ENCODE data around the gene TMEM9. TPM values are rescaled to one million over a fixed set of nuclear protein-coding genes. Genes with fewer than 3 reads are reported as not detected.

TMEM9 gene
- total RNA-seq, 2 donors from 2014 or later: 145 to 156 TPM

- Histone ChIP-seq H3K4me1 (ENCODE audit: control insufficient read depth, insufficient read depth, low read length) (no peaks in the 10 kb centered on the region), H3K27me3 (ENCODE audit: control insufficient read depth, insufficient read depth, low read length, poor library complexity, severe bottlenecking) (peaks cover 9% of the 10 kb centered on the region), H3K36me3 (ENCODE audit: control insufficient read depth, insufficient read depth, low read length) (no peaks in the 10 kb centered on the region), H3K4me3 (ENCODE audit: low read length) (no peak within 1 kb of the TSS), H3K9me3 (ENCODE audit: control insufficient read depth, low read length) (no peaks in the 10 kb centered on the region), H3K9ac (ENCODE audit: extremely low read depth, low read length, poor library complexity, severe bottlenecking) (no peak within 1 kb of the TSS), H3K27ac (ENCODE audit: low read depth, low read length) (no peak within 1 kb of the TSS)
- Mint-ChIP-seq H3K36me3 (ENCODE audit: low read depth) (no peaks in the 10 kb centered on the region), H3K4me1 (peaks cover 15% of the 10 kb centered on the region), H3K27me3 (ENCODE audit: insufficient read depth) (peaks cover 17% of the 10 kb centered on the region), H3K9me3 (no peaks in the 10 kb centered on the region), H3K27ac (no peak within 1 kb of the TSS), H3K4me3 (no peak within 1 kb of the TSS)
- WGBS, 2 experiments (ENCODE audit: insufficient coverage in 1 of 2, insufficient read length in 1 of 2): 66 to 72% methylated on average over 7 to 9 of the region's 9 CpGs
- TF ChIP-seq CTCF (conservative IDR thresholded peaks at IDR 0.05): no peak
- peak; percentile 78 for DNase-seq
Observed at GRCh38 chr1:201190624-201191051, 36.4 kb upstream of the TMEM9 start, which contains the start of gene IGFN1. TSS of gene IGFN1 (plus strand) at chr1:201190824. CDS start at chr1:201193294, 2,470 bp downstream.

GRCh38 chr1:201190005-201190404 is 35.7 kb upstream of the TMEM9 start:
- Histone ChIP-seq H3K9ac (ENCODE audit: extremely low read depth, low read length, poor library complexity, severe bottlenecking) (no peak overlapping the region), H3K4me1 (ENCODE audit: control insufficient read depth, insufficient read depth, low read length) (no peaks in the 10 kb centered on the region), H3K36me3 (ENCODE audit: control insufficient read depth, insufficient read depth, low read length) (no peaks in the 10 kb centered on the region), H3K9me3 (ENCODE audit: control insufficient read depth, low read length) (no peaks in the 10 kb centered on the region), H3K4me3 (ENCODE audit: low read length) (no peak overlapping the region), H3K27me3 (ENCODE audit: control insufficient read depth, insufficient read depth, low read length, poor library complexity, severe bottlenecking) (peaks cover 9% of the 10 kb centered on the region), H3K27ac (ENCODE audit: low read depth, low read length) (no peak overlapping the region)
- Mint-ChIP-seq H3K4me1 (peaks cover 15% of the 10 kb centered on the region), H3K27ac (no peak overlapping the region), H3K36me3 (ENCODE audit: low read depth) (no peaks in the 10 kb centered on the region), H3K4me3 (no peak overlapping the region), H3K9me3 (no peaks in the 10 kb centered on the region), H3K27me3 (ENCODE audit: insufficient read depth) (peaks cover 17% of the 10 kb centered on the region)
- WGBS, 2 experiments (ENCODE audit: insufficient coverage in 1 of 2, insufficient read length in 1 of 2): 89 to 90% methylated on average over 3 to 6 of the region's 6 CpGs
- no peak for DNase-seq
- TF ChIP-seq CTCF (conservative IDR thresholded peaks at IDR 0.05): no peak

DNA sequence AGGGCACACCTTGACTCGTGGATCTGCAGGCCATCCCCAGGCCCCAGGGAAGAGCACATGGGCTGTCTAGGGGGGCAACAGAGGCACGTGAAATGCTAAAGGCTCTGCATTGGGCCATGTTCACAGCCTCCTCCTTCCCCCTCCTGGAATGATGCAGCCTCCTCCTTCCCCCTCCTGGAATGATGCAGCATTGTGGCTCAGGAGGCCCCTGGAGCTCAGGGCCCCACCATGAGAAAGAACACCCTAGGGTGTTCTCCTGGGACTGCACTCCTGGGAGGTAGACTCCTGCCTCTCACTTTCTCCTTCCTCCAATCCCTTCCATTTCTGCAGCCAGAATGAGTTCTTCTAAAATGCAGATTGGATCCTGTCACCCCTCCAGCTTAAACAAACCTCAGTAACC is 34.8 kb upstream of the TMEM9 start:
- no peak overlapping the region for H3K27ac Mint-ChIP-seq
- 80 to 90% methylated on average over 2 of the region's 2 CpGs for WGBS, 2 experiments (ENCODE audit: insufficient coverage in 1 of 2, insufficient read length in 1 of 2)
- no peaks in the 10 kb centered on the region for H3K9me3 Mint-ChIP-seq
- no peaks in the 10 kb centered on the region for H3K36me3 Mint-ChIP-seq (ENCODE audit: low read depth)
- no peak overlapping the region for H3K4me3 Mint-ChIP-seq
- peaks cover 22% of the 10 kb centered on the region for H3K4me1 Mint-ChIP-seq
- Histone ChIP-seq H3K9me3 (ENCODE audit: control insufficient read depth, low read length) (no peaks in the 10 kb centered on the region), H3K4me3 (ENCODE audit: low read length) (no peak overlapping the region), H3K27ac (ENCODE audit: low read depth, low read length) (no peak overlapping the region), H3K9ac (ENCODE audit: extremely low read depth, low read length, poor library complexity, severe bottlenecking) (no peak overlapping the region), H3K27me3 (ENCODE audit: control insufficient read depth, insufficient read depth, low read length, poor library complexity, severe bottlenecking) (peaks cover 9% of the 10 kb centered on the region), H3K36me3 (ENCODE audit: control insufficient read depth, insufficient read depth, low read length) (no peaks in the 10 kb centered on the region), H3K4me1 (ENCODE audit: control insufficient read depth, insufficient read depth, low read length) (no peaks in the 10 kb centered on the region)
- peaks cover 17% of the 10 kb centered on the region for H3K27me3 Mint-ChIP-seq (ENCODE audit: insufficient read depth)
- TF ChIP-seq CTCF (conservative IDR thresholded peaks at IDR 0.05): no peak
- no peak for DNase-seq

All from endodermal cell (in vitro differentiated cells).